Astrocyte of the cerebellum (primary cell): Measurements from ENCODE around the gene CD80.

Experiments used
- DNase-seq: peaks from one replicate; pipeline ENCODE4 v3.0.0-alpha.2; 2011; ENCODE audit warnings: low read depth
- H3K4me3 ChIP-seq: 2 replicates; pipeline ENCODE4 v1.5.1; 2011; ENCODE audit warnings: mild to moderate bottlenecking, low read depth, low read length, moderate library complexity
- CTCF ChIP-seq: IDR thresholded peaks from 2 replicates; pipeline ENCODE4 v1.5.1; 2012; ENCODE audit warnings: low read length, low read depth, moderate library complexity, mild to moderate bottlenecking; ENCODE audit errors: missing control alignments
- in situ Hi-C: cut with HindIII; loops from 2 replicates; pipeline ENCODE4 v1.10.0; 2017; ENCODE audit warnings: low sequenced_read_pairs

The CD80 gene

GRCh38 chr3:119497820-119498185, 61.6 kb downstream of the CD80 start:
- TF ChIP-seq CTCF = no peak
- in situ Hi-C loops = no loop called here
- H3K4me3 ChIP-seq = peak overlapping the region; percentile 91
- peak; percentile 8 for DNase-seq

- in situ Hi-C loops = no loop called here
- H3K4me3 ChIP-seq = no peak overlapping the region
- no peak for DNase-seq
- peak; percentile 12 for TF ChIP-seq CTCF
Measured at GRCh38 chr3:119494597-119494996, 64.8 kb downstream of the CD80 start.

- no peak for DNase-seq
- in situ Hi-C loops = no loop called here
- TF ChIP-seq CTCF = no peak
Measured at GRCh38 chr3:119492810-119493209, 66.6 kb downstream of the CD80 start.

GRCh38 chr3:119492128-119492527, 67.3 kb downstream of the CD80 start:
- no peak for TF ChIP-seq CTCF
- in situ Hi-C loops = no loop called here
- no peak overlapping the region for H3K4me3 ChIP-seq
- no peak for DNase-seq

More at GRCh38 chr3:119492810-119493209, 66.6 kb downstream of the CD80 start:
- H3K4me3 ChIP-seq = no peak overlapping the region

- H3K4me3 ChIP-seq = no peak overlapping the region
- no peak for TF ChIP-seq CTCF
- DNase-seq = no peak
- in situ Hi-C loops = no loop called here
Measured at GRCh38 chr3:119490153-119490552, 69.3 kb downstream of the CD80 start.

GRCh38 chr3:119485563-119485962, 73.9 kb downstream of the CD80 start:
- no peak overlapping the region for H3K4me3 ChIP-seq
- DNase-seq = no peak
- no peak for TF ChIP-seq CTCF
- in situ Hi-C loops = no loop called here

- in situ Hi-C loops = no loop called here
- no peak for DNase-seq
- TF ChIP-seq CTCF = no peak
- no peak overlapping the region for H3K4me3 ChIP-seq
Measured at GRCh38 chr3:119483101-119483500, 76.3 kb downstream of the CD80 start.
